HG03139 (cell line): ENCODE data around the gene RPL36.

Experiments
- ATAC-seq: cut with Tn5 transposase; IDR thresholded peaks from one replicate; pipeline ENCODE4 v1.9.1; 2021; ENCODE audit not compliant: unreplicated experiment

Gene RPL36

DNA sequence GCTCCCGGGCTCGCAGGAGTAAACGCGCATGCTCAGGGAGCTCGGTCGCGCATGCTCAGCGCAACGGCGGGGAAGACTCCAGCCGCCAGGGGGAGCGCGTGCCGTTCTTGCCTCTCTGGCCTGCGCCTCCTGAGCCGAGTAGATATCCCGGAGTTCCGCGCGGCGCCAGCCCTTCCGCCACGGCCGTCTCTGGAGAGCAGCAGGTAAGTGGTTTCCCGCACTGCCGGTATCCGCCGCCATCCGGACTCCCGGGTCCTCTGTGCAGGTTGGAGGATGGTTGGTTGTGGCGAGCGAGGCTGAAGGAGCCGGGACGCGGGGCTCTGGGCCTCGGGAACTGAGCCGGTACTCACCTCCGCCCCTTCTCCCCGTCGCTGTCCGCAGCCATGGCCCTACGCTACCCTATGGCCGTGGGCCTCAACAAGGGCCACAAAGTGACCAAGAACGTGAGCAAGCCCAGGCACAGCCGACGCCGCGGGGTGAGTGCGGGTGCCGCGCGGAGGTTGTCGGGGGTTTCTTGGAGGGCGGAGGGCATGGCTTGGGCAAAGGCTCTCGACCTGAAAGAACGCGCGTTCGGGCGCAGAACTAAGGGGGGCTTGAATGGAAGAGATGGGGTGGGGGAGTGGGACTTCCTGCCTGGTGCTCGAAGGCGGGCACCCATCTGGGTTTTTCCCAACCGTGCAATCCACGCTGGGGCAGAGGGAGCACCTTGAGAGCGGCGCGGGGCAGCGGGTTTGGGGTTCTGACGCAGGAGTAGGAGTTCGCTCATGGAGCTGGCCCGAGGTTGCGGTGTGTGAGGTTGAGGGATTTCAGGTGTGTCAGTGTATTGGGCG is at the start of gene RPL36:
TSS of gene RPL36 (plus strand) at position 171 of the 830 bp plus-strand sequence. CDS start at position 384, 213 bp downstream.
- ATAC-seq: peak; percentile 37

DNA sequence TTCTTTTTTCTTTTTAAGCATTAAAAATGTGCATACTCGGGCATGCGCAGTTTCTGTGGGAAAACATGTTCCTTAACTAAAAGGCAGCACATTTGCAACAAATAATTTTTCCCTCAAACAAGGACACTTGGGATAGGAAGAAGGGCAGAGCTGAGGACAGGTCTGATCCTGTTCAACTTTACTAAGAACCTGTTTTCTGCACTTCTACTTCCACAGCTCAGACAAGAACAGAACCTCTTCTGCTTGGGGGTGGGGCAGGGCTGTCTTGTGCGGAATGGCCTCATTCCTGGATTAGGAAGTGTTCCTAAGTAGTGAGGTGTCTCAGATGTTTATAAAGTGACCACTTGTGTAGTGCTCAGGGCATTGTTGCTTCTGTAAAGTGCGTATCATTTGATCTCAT is 48.9 kb upstream of the RPL36 start:
- no peak for ATAC-seq

DNA sequence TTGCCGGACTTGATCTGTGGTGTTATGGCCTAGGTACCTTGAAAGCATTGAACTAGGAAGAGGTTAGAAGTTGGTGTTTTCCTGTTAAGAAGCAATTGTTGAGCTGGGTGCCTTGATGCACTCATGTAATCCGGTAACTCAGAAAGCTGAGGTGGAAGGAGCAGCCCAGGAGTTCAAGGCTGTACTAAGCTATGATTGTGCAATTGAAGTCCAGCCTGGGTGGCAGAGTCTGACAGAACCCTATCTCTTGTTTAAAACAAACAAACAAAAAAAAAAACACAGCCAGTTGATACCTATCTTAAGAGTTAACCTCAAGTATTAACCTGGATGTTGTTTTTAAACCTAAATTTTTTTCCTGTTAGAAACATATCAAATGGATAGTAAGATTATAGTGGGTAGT is 47.9 kb upstream of the RPL36 start:
- no peak for ATAC-seq

DNA sequence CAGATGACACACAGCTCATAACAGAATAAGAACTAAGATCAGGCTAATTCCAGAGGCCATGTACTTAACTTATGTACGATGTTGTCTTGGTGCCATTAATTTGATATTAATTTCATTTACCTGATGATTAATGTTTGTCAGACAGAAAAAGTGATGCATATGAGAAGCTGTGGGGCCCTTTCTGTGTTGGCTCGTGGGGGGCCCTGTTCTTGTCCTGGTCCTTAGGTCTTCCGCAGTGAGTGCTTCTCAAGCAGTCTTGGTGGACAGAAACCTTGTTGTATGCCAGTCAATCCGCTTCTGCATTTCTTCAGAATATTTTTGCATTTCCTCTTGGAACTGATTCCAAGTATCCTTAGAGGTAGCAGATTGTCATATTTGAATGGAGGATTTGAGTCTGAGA is 47.0 kb upstream of the RPL36 start:
- ATAC-seq: no peak

DNA sequence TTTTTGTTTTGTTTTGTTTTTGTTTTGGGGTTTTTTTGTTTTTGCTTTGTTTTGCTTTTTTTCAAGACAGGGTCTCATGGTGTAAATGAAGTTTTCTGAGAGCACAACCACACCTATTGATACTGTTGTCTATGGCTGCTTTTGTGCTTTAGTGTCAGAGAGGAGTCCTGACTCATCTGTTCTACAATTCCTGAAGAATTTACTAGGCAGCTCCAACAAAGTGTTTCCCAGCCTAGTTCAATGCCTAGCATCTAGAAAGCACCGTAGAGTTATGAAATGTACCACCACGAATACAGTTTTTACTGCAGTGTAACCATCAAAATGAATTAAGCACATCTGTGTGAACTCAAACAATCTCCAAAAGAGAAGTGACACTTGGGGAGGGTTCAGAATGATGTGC is 46.1 kb upstream of the RPL36 start:
- no peak for ATAC-seq

DNA sequence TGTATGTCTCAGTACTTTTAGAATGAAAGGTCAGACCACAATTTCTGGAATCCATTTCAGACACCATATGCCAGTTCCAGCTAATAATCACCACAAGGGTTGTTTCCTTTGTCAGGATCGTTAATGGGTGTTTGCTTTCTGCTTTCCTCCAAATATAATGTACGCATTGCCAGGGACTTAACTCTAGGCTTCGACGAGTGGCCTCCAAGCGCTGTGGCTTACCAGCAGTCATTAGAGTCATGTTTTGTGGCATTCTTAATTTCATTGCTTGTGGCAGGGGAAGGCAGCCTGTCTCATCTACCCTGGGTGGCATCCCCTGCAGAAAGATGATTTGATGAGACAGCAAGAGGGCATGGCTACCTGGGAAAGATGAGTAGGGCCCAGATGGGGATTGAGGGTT is 44.7 kb upstream of the RPL36 start:
- no peak for ATAC-seq

DNA sequence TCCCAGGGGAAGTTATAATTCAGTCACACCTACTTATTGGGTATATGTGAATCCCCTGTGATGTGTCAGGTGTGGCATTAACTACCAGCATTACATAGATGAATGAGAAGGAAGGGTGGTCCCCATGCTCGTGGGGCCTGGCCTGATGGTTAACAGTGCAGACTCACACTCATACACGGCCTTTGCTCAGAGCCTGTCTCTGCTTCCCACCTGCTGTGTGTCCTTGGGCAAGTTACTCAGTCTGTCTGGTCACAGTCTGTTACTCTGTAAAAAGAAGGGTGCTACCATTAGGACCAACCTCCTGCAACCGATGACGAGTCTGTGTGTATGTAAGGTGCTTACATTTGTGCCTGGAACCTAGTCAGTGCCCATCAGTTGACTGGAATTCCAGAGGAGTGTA is 43.4 kb upstream of the RPL36 start:
- no peak for ATAC-seq

DNA sequence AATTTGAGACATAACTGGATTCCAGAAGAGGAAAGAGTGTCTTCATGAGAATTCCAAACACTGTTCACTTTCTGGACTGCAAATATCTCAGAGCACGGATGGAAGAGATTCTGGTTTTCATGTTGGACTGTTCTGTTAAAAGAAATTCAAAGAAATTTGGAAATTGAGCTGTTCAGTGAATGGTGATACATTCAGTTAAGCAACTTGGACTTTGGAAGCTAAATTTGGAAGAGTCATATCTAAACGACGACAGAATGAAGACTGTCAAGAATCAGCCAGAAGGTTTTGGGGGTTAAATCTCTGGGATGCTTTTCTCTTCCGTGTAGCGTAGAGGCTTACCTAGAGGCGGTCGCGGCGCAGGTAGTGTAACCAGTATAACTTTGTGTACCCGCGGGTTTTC is 41.6 kb upstream of the RPL36 start:
- no peak for ATAC-seq

DNA sequence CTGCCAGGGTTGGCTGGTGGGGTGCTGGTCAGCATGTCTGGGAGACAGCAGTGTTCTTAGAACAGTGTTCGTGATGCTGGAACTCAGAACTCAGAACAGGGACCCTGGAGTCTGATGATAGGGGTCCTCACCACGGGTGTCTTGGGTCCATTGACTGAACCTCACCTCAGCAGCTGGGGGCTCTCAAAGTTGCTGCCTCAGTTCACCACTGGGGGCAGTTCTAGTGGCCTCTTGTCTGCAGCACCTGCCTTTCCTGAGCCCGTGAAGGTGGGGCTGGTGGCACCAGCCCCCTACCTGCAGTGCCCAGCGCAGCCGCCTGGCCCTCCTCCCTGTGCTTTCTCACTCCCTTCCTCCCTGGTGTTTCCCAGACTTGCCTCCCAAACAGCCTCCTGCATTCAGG is 38.7 kb upstream of the RPL36 start:
- ATAC-seq: no peak

DNA sequence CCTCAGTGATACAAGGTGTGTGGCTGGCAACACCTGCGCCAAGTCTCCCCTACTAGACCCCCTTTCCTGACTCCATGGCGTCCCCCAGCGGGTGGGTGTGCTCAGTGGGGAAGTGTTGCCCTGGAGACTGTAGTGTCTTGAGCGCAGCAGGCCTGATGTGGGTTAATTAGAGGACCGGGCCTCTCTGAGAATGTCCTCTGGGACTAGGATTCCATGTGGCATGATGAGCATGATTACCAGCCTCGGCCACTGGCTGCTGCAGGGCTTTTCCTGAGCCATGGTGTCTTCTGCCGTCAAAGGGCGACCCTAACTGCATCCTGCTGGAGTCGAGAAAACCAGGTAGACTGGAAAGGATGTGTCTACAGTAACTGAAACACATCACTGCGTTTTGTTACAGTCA is 37.8 kb upstream of the RPL36 start:
- no peak for ATAC-seq

DNA sequence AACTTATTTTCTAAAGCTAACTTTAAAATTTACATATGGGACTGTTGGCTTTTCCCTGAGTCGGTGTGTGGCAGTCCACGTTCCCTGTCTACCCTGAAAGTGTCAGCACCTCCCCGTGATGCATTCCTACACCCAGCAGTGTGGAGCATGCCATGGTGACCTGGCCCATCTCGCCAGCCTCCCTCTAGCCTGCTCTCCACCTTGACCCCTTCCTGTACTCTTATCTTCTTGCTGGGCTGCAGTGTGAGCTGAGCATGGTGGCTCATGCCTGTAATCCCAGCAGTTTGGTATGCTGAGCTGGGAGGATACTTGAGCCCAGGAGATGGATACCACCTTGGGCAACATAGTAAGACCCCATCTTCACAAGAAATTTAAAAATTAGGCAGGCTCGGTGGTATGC is 35.2 kb upstream of the RPL36 start:
- no peak for ATAC-seq

DNA sequence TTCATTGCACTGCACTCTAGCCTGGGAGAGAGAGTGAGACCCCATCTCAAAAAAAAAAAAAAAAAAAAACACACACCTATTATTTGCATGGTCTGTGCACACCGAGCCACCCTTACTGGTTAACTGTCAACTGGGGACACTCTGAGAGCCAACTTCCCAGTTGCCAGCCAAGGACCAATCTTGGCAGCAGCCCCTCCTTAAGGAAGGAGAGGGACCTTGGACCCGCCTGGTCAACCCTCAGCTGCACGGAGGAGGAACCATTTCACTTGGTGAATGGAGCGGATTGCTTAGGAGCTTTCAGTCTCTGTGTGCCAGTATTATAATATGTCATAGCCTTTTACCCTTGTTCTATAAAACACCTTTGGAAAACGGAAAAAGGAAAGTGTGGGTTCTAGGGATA is 34.7 kb upstream of the RPL36 start:
- ATAC-seq: no peak

DNA sequence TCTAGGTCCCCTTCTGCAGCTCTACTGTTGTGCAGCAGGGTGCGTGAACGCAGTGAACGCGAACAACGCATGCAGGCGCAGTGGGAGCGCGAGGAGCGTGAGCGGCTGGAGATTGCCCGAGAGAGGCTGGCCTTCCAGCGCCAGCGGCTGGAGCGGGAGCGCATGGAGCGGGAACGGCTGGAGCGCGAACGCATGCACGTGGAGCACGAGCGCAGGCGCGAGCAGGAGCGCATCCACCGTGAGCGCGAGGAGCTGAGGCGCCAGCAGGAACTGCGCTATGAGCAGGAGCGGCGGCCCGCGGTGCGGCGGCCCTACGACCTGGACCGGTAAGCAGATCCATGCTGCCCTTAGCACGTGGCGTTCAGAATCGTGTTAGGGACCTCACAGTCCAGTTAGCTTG is 28.6 kb upstream of the RPL36 start:
- no peak for ATAC-seq

DNA sequence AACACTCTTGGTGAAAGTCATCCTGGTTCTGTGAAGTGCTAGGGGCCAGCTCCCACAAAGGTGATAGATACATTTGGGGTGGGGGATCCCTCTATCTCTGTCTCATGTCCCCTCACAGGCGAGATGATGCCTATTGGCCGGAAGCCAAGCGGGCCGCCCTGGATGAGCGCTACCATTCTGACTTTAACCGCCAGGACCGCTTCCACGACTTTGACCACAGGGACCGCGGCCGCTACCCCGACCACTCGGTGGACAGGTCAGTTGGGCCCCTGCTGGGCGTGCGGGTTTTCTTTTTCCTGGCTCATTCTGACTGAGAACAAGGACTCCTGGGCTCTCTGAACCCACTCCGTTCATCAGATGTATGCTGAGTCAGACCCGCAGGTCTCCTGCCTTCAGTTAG is 26.2 kb upstream of the RPL36 start:
- no peak for ATAC-seq

DNA sequence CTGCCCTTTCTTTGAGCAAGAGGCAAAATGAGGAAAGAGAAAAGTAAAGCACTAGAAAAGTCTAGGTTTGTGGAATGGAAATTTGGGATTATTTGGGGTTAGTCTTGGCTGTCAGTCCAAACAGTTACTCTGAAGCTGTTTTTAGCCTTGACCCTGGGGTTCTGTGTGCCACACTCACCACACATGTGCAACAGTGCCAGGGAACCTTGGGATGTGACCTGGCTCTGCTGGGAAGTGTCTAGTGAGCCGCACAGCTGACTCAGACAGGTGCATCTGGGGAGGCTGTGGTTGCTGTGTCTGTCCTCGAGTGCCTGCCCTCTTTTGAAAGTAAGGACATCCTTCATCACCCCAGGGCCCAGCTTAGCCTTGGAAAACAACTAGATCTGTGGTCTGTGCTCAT is 25.6 kb upstream of the RPL36 start:
- ATAC-seq: no peak

DNA sequence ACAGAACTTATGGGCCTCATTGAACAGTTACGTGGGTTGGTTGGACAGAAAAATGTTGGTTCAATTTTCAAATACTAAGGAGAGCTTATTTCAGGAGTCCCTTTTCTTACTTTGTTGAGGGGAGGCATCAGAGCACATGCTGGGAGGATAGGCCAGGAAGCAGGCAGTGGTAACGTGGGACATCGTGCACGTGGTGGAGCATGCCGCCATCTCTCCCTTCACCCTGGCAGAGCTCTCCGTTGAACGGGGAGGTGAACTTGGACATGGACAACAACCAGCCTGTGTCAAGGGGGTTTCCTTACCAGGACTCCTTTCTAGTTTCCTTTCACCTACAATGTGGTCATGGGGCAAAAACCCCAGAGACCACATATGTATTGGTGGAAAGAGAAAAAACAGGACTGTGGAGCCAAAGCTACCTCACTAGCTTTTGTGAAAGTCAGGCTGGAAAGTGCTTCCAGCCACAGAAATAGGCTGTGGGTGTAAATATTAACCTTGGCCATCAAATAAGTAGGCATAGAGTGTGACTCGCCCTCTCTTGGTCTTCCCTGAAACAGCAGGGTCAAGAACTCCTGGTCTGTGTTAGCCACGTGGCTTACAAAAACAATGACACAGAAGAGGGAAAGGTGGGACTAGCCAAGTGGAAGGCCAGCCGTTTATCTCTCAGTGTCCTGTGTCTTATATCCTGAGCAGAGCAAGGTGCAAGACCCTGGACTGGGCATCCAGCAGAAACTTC is 24.1 kb upstream of the RPL36 start:
- no peak for ATAC-seq

DNA sequence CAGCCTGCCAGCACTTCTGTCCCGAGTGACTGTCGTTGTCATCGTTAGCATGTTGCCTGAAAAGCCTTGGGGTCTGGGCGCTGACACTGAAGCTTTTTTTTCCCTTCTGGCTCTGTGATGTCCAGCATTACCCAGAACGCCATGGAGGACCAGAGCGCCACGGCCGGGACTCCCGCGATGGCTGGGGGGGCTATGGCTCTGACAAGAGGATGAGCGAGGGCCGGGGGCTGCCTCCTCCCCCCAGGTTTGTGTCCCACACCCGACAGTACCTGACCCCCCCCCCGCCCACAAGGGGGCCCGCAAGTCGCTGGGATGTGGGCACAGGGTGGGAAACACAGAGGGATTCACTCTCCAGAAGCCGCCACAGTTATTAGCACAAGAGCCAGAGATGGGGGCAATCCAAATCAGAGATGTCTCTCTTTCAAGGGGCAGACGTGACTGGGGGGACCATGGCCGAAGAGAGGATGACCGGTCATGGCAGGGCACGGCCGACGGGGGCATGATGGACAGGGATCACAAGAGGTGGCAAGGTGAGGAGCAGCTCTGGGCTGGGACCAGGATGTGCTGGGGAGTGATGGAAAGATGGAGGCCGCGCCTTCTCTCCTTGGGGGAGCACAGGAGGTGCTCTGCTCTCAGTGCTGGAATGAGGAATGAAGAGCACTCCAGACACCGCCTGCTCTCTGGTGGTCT is 23.0 kb upstream of the RPL36 start:
- ATAC-seq: no peak

DNA sequence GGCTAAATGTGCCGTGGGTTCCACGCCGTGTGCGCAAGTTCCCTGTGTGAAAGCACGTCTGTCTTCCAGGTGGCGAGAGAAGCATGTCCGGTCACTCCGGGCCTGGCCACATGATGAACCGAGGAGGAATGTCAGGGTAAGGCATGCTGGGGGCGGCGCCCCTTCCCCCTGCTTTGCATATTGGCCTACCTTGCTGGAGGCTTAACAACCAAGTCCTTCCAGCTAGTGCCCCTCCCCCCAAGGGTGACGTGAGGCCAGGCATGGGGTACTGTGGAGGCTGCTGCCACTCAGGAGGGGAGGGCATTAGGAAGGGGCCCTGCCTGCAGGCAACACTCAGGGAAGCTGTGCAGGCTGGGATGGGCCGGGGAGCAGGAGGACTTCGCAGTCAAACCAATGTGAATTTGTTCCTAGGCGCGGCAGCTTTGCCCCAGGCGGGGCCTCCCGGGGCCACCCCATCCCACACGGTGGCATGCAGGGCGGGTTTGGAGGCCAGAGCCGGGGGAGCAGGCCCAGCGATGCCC is 22.3 kb upstream of the RPL36 start:
- no peak for ATAC-seq

DNA sequence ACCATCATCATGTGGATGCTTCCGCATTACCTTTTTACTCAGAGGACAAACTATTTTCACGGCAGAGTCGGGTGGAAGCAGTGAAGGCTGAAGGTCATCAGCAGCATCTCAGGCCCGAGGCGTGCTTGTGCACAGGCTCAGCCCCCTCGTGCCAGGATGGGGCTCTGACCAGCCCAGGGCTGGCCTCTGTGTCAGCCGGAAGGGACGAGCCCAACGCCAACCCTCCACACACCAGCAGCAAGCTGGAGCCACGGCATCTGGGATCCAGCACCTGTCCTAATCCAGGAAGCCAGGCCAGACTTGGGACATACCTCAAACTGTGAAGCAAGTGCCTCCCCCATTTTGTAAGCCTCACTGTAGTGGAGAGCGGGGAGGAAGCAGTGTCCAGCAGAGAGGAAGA is 20.9 kb upstream of the RPL36 start:
- ATAC-seq: no peak

DNA sequence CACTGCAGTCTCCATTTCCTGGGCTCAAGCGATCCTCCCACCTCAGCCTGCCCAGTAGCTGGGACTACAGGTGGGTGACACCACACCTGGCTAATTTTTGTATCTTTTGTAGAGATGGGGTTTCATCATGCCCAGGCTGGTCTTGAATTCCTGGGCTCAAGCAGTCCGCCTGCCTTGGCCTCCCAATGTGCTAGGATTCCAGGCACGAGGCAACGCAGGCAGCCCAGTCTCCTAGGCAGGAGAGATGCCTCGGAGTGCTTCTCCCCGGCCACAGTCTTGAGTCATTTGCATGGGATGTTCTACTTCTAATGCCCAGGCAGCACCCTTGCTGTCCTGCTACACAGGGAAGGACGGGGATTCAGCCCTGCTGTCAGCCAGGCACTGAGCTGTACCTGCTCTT is 18.5 kb upstream of the RPL36 start:
- no peak for ATAC-seq

DNA sequence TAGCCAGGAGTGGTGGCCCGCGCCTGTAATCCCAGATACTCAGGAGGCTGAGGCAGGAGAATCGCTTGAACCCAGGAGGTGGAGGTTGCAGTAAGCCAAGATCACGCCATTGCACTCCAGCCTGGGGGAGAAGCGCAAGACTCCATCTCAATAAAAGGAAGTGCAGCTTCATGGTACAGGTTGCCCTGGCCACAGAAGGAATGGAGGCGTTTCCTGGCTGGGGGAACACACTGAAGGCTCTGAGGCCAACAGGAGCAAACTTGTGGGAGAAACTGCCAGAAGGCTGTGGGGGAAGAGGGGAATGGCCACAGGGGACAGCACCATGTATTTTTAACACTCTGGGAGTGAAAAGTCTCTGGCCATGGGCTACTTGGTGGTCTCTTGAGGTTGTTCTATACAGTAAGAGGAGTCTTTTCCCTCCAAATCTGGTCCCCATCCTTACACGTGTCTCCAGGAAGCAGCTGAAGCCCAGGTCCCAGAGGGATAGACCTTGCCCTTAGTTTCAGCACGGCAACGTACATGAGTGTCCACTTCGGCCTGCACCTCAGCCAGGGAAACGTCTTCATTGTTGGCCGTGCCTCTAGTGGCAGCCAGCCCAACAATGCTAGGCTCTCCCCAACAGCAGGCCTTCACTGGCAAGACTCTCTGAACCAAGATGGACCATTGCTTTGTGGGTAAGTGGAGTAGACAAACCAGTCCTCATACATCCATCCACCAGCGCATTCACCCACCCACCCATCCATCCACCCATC is 17.2 kb upstream of the RPL36 start:
- ATAC-seq: no peak
